Astrocyte of the spinal cord (primary cell): ENCODE results near the gene ZNF630.
"Not testable (repeated sequence)": the region's sequence is repeated elsewhere in the genome, so short reads cannot be mapped to it uniquely, and the experiment has no call there.

Experiments
- DNase-seq: peaks from one replicate; pipeline ENCODE4 v3.0.0; 2011; ENCODE audit warnings: low read depth, low spot score
- H3K4me3 ChIP-seq: 2 replicates; pipeline ENCODE4 v1.5.1; 2011; ENCODE audit warnings: low read depth, mild to moderate bottlenecking, low read length, moderate library complexity
- in situ Hi-C: cut with HindIII; loops from 2 replicates; pipeline ENCODE4 v1.10.0; 2017; ENCODE audit warnings: low sequenced_read_pairs
- TF ChIP-seq, protein P1 (sequence below): IDR thresholded peaks from 2 replicates; pipeline ENCODE4 v1.5.1; 2012; ENCODE audit warnings: low read depth, mild to moderate bottlenecking, low read length, inconsistent platforms

Gene ZNF630

DNA sequence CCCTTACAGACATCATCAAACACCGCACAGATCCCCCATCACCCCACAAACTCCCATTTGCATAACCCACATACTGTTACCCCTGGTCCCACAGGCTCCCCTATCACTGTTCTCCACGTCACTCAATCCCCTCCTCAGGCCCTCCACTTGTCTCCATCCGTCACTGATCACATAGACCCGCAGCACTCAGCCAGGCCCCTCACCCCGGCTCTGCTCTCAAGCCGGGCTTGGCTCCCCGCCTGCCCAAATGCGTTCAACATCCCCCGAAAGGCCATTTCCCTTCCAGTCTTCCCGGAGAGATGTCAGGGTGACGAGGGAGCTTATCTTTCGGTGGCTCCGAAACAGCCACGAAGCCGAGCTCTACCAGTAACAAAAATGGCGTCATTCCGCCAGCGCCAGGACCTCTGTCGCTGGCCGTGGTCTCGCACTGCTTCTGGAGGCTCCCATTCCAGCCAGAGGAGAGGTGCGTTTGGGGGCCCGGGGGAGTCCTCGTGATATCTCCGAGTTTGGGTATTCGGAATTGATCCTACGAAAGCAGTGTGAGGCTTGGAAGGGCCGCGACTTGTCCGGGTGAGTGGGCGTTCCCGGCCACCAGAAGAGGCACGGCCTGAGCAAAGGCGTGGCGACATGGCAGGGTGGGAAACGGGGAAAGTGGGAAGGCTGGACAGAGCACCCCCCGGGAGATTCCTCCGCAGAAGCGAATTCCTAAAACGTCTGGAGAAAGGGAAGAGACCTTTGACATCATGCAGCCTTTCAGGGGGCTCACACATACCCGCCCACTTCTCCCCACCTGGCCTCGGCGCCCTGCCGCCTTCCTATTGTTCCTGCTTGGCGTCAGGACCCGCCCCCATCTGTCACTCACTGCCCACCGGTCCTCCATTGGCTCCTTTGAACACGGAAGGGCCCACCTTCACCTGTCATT lies at the start of gene ZNF630:
TSS of gene ZNF630 (minus strand) at position 577 of the 922 bp plus-strand sequence. CDS start 4,754 bp downstream, outside the sequence.
- peak; percentile 63 for DNase-seq
- in situ Hi-C loops = no loop called here
- TF ChIP-seq, protein P1, sequence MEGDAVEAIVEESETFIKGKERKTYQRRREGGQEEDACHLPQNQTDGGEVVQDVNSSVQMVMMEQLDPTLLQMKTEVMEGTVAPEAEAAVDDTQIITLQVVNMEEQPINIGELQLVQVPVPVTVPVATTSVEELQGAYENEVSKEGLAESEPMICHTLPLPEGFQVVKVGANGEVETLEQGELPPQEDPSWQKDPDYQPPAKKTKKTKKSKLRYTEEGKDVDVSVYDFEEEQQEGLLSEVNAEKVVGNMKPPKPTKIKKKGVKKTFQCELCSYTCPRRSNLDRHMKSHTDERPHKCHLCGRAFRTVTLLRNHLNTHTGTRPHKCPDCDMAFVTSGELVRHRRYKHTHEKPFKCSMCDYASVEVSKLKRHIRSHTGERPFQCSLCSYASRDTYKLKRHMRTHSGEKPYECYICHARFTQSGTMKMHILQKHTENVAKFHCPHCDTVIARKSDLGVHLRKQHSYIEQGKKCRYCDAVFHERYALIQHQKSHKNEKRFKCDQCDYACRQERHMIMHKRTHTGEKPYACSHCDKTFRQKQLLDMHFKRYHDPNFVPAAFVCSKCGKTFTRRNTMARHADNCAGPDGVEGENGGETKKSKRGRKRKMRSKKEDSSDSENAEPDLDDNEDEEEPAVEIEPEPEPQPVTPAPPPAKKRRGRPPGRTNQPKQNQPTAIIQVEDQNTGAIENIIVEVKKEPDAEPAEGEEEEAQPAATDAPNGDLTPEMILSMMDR = no peak
- peak within 1 kb of the TSS; percentile 60 for H3K4me3 ChIP-seq

DNA sequence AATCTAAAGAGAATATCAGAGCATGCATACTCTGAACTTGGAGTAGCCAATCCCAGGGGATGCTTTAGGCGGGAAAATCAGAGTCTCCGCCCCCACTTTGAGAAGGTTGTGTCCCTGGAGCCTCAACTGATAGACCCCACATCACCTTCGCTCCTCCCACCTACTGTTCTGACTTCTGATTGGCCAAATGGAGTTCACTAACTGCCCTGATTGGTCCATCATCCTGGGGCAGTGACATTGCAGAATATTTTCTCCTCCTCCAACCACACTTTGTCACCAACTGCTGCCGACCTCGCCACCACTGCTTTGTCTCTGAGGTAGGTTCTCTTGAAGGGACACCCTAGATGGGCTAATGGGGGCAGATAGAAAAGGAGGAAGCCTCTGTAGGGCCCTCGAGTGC lies 36.3 kb upstream of the ZNF630 start:
- TF ChIP-seq, protein P1 = no peak
- no peak for DNase-seq
- in situ Hi-C loops = no loop called here
- no peak overlapping the region for H3K4me3 ChIP-seq

DNA sequence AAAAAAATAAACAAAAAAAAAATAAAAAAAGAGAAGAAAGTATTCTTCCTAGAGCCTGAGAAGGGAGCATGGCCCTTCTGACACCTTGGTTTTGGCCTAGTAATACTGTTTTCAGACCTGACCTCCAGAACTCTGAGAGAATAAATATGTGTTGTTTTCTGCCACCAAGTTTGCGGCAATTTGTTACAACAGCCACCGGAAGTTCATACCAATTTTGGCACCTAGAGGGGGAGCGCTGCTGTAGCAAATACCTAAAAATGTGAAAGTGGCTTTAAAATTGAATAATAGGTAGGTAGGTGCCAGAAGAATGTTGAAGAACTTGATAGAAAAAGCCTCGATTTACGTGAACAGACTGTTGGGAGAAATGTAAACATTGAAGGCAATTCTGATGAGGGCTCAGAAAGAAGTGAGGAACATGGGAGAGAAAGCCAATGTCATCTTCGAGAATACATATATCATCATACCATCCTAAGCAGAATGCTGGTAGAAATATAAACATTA lies 31.5 kb upstream of the ZNF630 start:
- TF ChIP-seq, protein P1 = no peak
- in situ Hi-C loops = no loop called here
- H3K4me3 ChIP-seq = no peak overlapping the region
- no peak for DNase-seq

DNA sequence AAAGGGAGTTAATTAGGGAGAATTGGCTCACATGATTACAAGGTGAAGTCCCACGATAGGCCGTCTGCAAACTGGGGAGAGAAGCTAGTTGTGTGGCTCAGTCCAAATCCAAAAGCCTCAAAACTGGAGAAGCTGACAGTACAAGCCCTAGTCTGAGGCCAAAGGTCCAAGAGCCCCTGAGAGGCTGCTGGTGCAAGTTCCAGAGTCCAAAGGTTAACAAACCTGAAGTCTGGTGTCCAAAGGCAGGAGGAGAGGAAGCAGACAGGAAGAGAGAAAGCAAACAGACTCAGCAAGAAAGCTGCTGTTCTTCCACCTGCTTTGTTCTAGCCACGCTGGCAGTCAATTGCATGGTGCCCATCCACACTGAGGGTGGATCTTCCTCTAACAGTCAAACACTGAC lies 30.0 kb upstream of the ZNF630 start:
- no peak for DNase-seq
- TF ChIP-seq, protein P1 = no peak
- in situ Hi-C loops = no loop called here
- H3K4me3 ChIP-seq = no peak overlapping the region

DNA sequence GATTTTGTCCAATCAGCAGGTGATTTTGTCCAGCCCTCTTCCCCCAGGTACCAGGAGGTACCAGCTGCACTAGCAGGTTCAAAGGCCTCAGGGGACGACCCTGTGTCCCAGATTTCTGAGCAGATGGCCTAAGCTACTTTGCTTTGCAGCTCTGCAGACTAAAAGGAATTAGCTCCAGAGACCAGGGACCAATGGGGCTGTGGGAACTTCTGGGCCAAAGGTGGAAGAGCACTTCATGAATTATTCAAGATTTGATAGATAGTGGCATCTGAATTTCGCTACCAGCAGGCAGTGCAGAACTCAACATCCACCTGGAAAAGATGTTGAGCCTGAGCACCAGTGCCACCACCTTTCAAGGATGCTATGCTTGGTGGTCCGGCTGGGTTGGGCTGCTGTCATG lies 21.1 kb upstream of the ZNF630 start:
- in situ Hi-C loops, DNase-seq, H3K4me3 ChIP-seq: not testable (repeated sequence)

DNA sequence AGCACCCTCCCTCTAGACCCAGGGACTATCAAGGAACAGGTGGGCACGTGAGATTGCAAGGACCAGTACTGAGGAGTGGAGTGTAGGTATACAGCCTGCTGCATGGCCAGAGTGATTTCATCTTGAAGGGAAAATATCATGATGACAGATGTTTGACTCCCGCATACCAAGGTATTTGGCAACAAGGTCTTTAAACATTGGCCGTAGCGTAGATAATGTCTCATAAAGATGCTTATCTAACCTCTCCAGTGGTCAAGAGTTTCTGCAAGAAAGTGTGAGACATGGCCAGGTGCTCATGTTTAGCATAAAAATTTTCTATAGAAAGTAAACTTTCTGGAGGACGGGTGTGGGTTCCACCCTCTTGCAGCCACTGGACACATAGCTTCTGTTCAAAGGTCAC lies 18.7 kb upstream of the ZNF630 start:
- in situ Hi-C loops = no loop called here
- no peak for DNase-seq
- TF ChIP-seq, protein P1 = no peak
- H3K4me3 ChIP-seq = no peak overlapping the region

DNA sequence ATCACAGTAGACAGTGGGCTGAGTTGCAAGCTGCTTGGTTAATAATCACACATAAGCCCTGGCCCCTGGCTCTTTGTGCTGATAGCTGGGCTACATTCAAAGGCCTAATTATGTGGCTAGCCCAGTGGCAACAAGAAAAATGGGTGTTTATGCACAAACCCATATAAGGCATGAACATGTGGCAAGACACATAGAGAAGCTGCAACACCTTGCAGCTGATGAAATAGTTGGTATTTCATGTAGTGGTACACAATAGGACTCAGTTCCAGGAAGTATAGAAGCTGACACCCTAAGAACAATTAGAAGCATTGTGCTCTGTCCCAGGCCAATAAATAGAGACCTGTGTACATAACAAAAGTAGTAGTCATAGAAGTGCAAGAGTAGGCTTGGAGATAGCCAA lies 14.6 kb upstream of the ZNF630 start:
- TF ChIP-seq, protein P1 = no peak

More for the DNA sequence above, 14.6 kb upstream of the ZNF630 start:
- in situ Hi-C loops = no loop called here
- H3K4me3 ChIP-seq = no peak overlapping the region
- DNase-seq = no peak
